Measurements from ENCODE around the gene NTN4.

- TF ChIP-seq, protein P1, sequence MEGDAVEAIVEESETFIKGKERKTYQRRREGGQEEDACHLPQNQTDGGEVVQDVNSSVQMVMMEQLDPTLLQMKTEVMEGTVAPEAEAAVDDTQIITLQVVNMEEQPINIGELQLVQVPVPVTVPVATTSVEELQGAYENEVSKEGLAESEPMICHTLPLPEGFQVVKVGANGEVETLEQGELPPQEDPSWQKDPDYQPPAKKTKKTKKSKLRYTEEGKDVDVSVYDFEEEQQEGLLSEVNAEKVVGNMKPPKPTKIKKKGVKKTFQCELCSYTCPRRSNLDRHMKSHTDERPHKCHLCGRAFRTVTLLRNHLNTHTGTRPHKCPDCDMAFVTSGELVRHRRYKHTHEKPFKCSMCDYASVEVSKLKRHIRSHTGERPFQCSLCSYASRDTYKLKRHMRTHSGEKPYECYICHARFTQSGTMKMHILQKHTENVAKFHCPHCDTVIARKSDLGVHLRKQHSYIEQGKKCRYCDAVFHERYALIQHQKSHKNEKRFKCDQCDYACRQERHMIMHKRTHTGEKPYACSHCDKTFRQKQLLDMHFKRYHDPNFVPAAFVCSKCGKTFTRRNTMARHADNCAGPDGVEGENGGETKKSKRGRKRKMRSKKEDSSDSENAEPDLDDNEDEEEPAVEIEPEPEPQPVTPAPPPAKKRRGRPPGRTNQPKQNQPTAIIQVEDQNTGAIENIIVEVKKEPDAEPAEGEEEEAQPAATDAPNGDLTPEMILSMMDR (optimal IDR thresholded peaks at IDR 0.05 in 1 of 3, IDR thresholded peaks at IDR 0.05 in 1 of 3, conservative IDR thresholded peaks at IDR 0.05 in 1 of 3; ENCODE audit: extremely low read depth in 1 of 3, insufficient read depth in 2 of 3, low read length in 3 of 3): no peak
- TF ChIP-seq EZH2 (IDR thresholded peaks at IDR 0.05; ENCODE audit: low read length): no peak
Observed at GRCh38 chr12:95661360-95661759, 129.2 kb downstream of the NTN4 start.
